Measurements from ENCODE around the gene CUL5. TPM values are rescaled to one million over a fixed set of nuclear protein-coding genes. Genes with fewer than 3 reads are reported as not detected.
A peak's percentile ranks its signal among the peaks of the same experiment; 100 is the strongest.
"Not testable (repeated sequence)": the region's sequence is repeated elsewhere in the genome, so short reads cannot be mapped to it uniquely, and the experiment has no call there.

The CUL5 gene
- total and polyA plus RNA-seq, 2 of the 8 experiments (the other 6 are each of a cell fraction or from before 2014, with no cell fraction given), result 4.9 to 31.8 TPM

DNA sequence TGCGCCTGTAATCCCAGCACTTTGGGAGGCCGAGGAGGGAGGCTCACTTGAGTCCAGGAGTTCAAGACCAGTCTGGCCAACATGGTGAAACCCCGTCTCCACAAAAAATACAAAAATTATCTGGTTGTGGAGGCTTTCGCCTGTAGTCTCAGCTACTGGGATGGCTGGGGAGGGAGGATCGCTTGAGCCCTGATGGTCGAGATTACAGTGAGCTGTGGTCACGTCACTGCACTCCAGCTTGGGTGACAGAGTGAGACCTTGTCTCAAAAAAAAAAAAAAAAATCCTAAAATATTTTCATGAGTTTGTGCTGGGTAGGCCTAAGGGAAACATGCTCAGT, 112.2 kb downstream of the CUL5 start:
- H4K91ac ChIP-seq (replicated peaks; ENCODE audit: insufficient read length, low read length); H3K23me2 ChIP-seq (ENCODE audit: low read depth, low read length); H3K36me3 ChIP-seq (ENCODE audit: control insufficient read depth in 2 of 4, insufficient read depth in 4 of 4, low read length in 3 of 4); H3K27ac ChIP-seq (ENCODE audit: low read depth, low read length); H3K9ac ChIP-seq (replicated peaks in 1 of 4; ENCODE audit: extremely low read depth in 1 of 4, low read depth in 3 of 4, low read length in 3 of 4); H2BK15ac ChIP-seq (ENCODE audit: low read length); H3K56ac ChIP-seq (replicated peaks; ENCODE audit: insufficient read length, low read depth, low read length); H3K4ac ChIP-seq (replicated peaks; ENCODE audit: insufficient read length, low read depth, low read length); H4K5ac ChIP-seq (ENCODE audit: insufficient read length, low read depth, low read length); H3K79me1 ChIP-seq (ENCODE audit: low read depth, low read length); H3K18ac ChIP-seq (ENCODE audit: extremely low read depth, low read length); H4K20me1 ChIP-seq (replicated peaks in 1 of 2; ENCODE audit: control insufficient read depth in 1 of 2, insufficient read depth in 2 of 2, low read length in 2 of 2); H2BK12ac ChIP-seq (ENCODE audit: low read depth, low read length); H3K4me1 ChIP-seq (replicated peaks in 1 of 4; ENCODE audit: control insufficient read depth in 3 of 4, insufficient read depth in 4 of 4, low read length in 3 of 4); H3K27me3 ChIP-seq (replicated peaks in 1 of 4; ENCODE audit: control insufficient read depth in 3 of 4, extremely low read depth in 1 of 4, insufficient read depth in 3 of 4, low read length in 3 of 4); H2AK5ac ChIP-seq (ENCODE audit: low read depth, low read length); H3K9me3 ChIP-seq (ENCODE audit: insufficient read depth in 2 of 2, low read depth in 1 of 2, low read length in 1 of 2); H3K23ac ChIP-seq (ENCODE audit: insufficient read length); FAIRE-seq; H2BK5ac ChIP-seq (ENCODE audit: low read depth, low read length); H2BK20ac ChIP-seq (ENCODE audit: low read length); H3K14ac ChIP-seq (ENCODE audit: insufficient read length); DNase-seq (ENCODE audit: low read depth in 1 of 2, low spot score in 2 of 2); H3K79me2 ChIP-seq (ENCODE audit: control insufficient read depth in 1 of 2, insufficient read depth in 2 of 2, low read length in 2 of 2); H2BK120ac ChIP-seq (replicated peaks; ENCODE audit: low read depth, low read length); H4K8ac ChIP-seq (ENCODE audit: extremely low read depth, insufficient read depth, low read length): not testable (repeated sequence)
- ChIA-PET CTCF (ENCODE audit: partially characterized antibody) (interaction anchor here (7.8 kb wide), 1 partner anchor 23 kb away, joined by 90 read pairs; no protein-coding TSS in a partner anchor), POLR2A (ENCODE audit: partially characterized antibody) (interaction anchor here (0.7 to 1.1 kb wide), 3 partner anchors 12 to 533 kb away, joined by 3 read pairs; no protein-coding TSS in a partner anchor)
- 70% methylated on average over 7 of the region's 7 CpGs; no CpG with 5 or more reads in 1 of the 2 experiments for WGBS, 2 experiments (ENCODE audit: extremely low coverage in 1 of 2, insufficient coverage in 1 of 2, insufficient read length in 1 of 2, insufficient replicate concordance in 2 of 2, low coverage in 1 of 2, low lambda C conversion rate in 2 of 2, missing lambda C conversion rate in 1 of 2)
- H2AFZ ChIP-seq (ENCODE audit: low read length), result peak overlapping the region; percentile 64; the same call in 1 of the 2 replicates
- peak overlapping the region; percentile 71 to 78 for H3K4me2 ChIP-seq (ENCODE audit: insufficient read depth in 1 of 2, low read depth in 2 of 2, low read length in 2 of 2)
- H3K4me3 ChIP-seq (ENCODE audit: extremely low read depth in 1 of 4, insufficient read depth in 2 of 4, low read depth in 3 of 4, low read length in 4 of 4), result peak overlapping the region; percentile 54 to 71 (median 64); a peak in 5 of 8 replicates
